HUDEP-2 (cell line): ENCODE data around the gene ERBB4.

Source experiments
- DNase-seq, 76 experiments: peaks; one replicate each; lab custom pipeline; 2025; ENCODE audit not compliant: unreplicated experiment in 76 of 76; lab: John Stamatoyannopoulos, UW

The ERBB4 gene

DNA sequence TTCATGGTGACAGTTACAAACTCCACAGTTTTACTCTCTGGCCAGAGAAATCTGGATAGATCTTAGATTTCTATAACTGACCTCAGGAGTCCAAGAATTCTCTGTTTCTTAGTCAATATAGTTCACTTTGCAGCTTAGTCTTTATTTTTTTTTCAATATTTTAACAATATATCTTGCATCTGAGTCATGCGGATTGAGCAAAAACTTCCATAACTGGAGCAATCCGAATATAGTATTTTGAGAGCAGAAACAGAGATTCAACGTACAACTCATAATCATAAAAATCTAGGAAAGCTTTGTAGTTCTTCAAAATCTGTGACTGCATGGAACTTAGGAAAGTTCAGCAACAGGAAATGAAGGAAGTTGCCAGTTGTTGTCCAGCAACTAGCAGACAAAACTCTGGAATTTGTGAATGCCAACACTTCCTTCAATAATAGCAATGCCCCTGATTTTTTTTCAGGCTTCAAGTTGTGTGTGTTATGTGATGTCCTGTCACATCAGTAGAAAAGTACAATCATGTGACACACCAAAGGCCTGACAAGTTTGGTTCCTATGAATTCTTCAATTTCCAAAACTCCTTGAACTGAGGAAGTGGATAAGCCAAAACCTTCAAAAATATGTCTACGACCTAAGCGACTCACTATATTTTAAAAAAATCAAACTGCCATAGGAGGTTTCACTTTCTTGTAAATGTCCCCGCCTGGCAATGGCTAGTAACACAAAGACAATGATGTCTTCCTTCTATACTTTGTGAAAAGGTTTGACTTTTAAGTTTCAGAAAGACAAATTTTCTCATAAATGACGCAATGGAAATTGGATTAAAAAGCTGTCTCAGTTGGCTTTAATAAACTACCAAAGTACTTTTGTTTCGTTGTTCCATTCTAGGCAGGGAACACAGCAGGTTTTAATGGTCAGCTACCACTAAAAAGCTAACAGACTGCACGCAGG is 510.6 kb downstream of the ERBB4 start:
- no peak for DNase-seq

DNA sequence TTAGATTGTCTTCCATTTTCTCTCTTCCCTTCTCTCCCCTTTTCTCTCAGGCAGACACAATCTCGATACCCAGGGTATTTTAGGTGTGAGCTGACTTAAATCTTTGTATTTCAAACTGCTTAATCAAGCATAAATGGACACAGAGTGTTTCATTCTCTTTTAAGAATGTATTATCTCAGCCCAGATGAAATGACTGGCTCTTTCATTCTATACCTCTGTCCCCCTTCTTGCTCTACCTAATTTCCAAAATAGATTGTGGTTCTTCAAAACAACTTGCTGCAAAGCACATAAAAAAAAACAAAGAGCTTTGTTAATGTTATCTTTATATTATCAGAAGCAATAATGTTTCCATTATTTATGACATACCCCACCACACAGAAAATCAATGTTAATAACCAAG is 514.6 kb downstream of the ERBB4 start:
- DNase-seq = no peak

GRCh38 chr2:212022966-212023365 is 515.6 kb downstream of the ERBB4 start:
- no peak for DNase-seq

GRCh38 chr2:212021947-212022346 is 516.7 kb downstream of the ERBB4 start:
- DNase-seq = no peak

GRCh38 chr2:212015588-212015987 is 523.0 kb downstream of the ERBB4 start:
- DNase-seq = no peak

DNA sequence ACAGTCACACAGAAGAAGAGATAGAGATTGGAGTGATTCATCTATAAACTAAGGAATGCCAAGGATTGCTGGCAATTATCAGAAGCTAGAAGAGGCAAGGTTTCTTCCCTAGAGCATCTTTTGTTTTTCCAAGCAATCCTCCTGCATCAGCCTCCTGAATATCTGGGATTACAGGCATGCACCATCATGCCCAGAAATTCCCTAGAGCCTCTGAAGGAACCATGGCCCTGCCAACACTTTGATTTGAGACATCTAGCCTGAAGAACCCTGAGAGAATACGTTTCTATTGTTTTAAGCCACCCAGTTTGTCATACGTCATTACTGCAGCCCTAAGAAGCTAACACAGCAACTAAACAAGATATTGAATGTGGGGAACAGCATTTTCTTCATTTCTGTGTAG is 525.0 kb downstream of the ERBB4 start:
- DNase-seq = no peak

- DNase-seq = peak in 10 of 76 experiments; percentile 2 to 47 (median 16)
These were observed 528.3 kb downstream of the ERBB4 start for GRCh38 chr2:212010305-212010704.

- DNase-seq = no peak
These were observed 530.6 kb downstream of the ERBB4 start for GRCh38 chr2:212007972-212008371.

- peak in 20 of 76 experiments; percentile 1 to 47 (median 12) for DNase-seq
These were observed 533.4 kb downstream of the ERBB4 start for GRCh38 chr2:212005085-212005671.

GRCh38 chr2:212001325-212001724 is 537.3 kb downstream of the ERBB4 start:
- DNase-seq = no peak

- no peak for DNase-seq
These were observed 541.7 kb downstream of the ERBB4 start for GRCh38 chr2:211996857-211997256.

GRCh38 chr2:211994806-211995205 is 543.8 kb downstream of the ERBB4 start:
- DNase-seq = no peak

GRCh38 chr2:211990335-211990734 is 548.3 kb downstream of the ERBB4 start:
- DNase-seq = no peak

DNA sequence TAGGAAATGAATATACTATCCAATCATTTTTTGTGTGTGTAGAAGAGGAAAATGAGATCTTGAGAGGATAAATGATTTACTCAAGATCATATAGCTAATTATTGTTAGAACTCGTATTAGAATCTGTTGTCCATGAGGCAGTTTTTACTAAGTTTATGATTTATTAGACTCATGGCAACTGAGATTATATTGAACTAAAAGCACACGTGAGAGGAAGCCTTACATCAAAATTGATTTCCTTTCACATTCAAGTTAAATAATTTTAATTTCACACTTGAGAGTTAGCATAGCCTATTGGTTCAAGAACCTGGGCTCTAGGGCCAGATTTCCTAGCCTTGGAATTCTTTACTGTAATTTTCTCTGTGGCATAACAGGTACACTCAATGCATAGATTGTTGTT is 552.3 kb downstream of the ERBB4 start:
- DNase-seq = no peak

DNA sequence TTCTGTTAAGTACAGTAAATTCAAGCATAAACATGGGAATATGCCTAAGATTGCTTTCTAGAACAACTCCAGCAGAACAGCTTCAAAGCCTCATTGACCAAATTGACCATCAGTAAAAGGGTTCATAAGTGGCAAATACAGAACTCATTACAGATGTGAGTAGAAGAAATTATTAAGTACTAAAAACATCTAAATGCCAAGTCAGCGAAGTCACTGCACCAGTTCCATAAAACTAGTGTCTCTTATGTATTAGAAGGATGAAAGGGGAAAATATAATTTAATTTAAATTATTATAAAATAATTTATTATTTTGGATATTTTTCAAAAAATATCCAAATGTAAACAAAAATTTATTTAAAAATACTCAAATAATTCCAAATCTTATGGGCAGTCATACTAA is 553.2 kb downstream of the ERBB4 start:
- no peak for DNase-seq

DNA sequence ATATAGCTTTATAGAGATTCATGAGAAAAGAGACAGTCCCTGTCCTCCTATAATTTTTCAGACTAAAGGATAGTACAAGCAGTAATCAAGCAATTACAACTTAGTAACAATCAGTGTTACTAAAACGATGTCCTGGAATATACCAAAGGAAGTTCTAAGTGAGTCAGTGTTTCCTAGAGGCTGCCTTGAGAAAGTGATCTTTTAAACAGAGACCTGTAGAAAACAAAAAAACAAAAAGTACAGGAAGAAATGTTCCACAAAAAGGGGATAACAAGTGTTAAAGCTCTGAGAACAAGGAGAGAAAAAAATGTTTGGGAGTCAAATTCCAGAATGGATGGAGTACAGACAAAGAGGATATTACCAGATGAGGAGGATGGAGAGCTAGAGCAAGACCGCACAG is 556.4 kb downstream of the ERBB4 start:
- no peak for DNase-seq

GRCh38 chr2:211981451-211981850 is 557.2 kb downstream of the ERBB4 start:
- DNase-seq = no peak

DNA sequence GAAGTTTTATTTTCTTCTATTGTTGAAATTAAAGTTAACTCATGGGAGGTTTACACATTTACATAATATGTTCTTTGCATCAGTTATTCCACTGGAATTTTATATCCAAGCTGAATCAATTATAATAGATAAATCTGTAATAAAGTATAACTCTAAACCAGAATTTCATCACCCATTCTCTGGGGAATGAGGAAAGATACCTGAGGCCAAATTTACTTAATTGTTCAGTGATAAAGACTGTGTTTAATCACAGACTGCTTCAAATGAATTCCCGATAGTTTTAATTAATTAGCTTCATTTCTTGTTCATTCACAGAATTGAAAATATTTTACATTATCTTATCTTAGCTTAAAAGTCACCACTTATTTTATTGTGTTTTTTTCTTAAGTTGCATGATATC is 562.5 kb downstream of the ERBB4 start:
- no peak for DNase-seq

- DNase-seq = no peak
These were observed 571.4 kb downstream of the ERBB4 start for GRCh38 chr2:211967234-211967633.

GRCh38 chr2:211963969-211964368 is 574.6 kb downstream of the ERBB4 start:
- no peak for DNase-seq

DNA sequence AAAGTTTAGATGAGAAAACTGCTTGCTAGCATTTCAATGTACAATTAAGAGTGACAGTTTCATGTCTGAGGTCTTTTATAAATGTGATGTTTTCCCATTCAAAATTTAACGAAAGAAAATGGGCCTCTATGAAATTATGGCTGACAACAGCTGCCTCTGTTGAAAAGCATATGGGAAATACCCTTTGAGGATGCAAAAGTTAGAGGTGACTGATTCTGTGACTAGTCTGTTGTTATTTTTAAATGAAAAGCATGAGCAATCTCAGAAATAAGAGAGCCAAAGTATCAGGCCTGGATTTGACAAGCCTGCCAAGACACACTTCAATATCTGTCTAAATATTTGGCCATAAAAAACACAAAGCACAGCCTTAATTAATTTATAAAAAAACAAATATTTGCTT is 580.8 kb downstream of the ERBB4 start:
- DNase-seq = no peak

- DNase-seq = no peak
These were observed 583.0 kb downstream of the ERBB4 start for GRCh38 chr2:211955648-211956047.
